Hematopoietic multipotent progenitor cell (in vitro differentiated cells): Measurements from ENCODE around the gene STPG1. TPM values are rescaled to one million over a fixed set of nuclear protein-coding genes. Genes with fewer than 3 reads are reported as not detected.

ENCODE experiments used
- DNase-seq, 3 donors: peaks; one replicate each; pipeline ENCODE4 v3.0.0-alpha.2; 2011 to 2015; ENCODE audit warnings: low read depth in 2 of 3, low spot score in 2 of 3
- total RNA-seq: library from RNA; depleted of rRNA; stranded (reverse); fragments of >200 nt; gene quantifications from one replicate; pipeline ENCODE4 v1.2.3, GENCODE V29; 2012

STPG1 gene
- total RNA-seq, 1 donor = 3.5 TPM

DNA sequence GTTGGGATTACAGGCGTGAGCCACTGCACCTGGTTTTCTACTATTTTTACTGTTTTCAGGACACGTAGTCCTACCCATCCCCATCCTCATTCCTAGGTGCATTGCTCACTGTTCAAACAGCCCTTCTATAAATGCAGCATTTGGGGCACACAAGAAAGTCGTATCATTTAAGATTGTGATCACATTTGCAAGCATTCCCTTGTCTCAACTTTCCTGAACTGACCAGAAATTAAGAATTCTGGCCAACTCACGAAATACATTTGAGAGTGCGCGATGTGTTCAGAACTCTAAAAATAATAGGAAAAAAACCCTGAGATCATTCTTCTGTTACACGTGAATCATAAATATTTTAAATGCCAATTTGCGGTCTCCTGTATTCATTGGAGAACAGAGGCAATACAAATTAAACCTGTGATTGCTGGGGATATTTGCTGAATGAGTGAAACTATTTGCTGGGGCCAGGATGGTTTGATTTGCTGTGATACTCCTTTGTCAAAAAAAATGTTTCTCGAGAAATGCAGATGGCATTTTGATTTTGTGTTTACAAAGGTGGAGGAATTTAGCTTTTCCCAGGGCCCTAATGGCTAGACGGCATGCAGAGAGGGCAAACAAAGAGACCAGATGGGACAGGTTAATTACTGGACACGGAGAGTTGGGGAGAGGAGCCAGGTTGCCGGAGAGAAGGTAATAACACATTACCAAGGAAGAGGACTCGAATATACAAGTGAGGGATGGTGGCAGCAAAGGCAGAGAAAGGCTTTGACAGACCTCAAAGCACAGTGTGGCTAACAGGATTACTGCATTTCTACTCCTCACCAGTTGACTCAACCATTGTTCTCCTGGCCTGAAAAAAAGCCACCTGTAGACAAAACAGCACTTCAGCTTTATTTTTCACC lies 38.4 kb downstream of the STPG1 start:
- no peak for DNase-seq

DNA sequence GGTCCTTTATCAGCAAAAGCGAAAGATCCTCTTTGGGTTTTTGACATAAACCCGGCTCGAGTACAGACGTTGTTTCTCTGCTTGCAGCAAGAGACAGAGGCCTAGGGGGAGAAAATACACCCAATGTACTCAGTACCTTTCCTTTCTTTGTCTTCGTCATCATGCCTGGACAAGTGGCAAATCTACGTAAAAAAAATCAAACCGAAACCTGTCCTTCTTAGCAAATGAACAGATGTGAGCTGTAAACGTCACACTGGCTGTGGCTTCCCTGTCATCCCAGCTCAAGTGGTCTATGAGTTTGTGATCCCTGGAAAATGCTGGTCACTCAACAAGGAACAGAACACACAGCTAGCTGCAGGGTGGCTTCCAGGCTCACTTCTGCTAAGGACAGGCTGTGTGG lies 39.9 kb downstream of the STPG1 start:
- no peak for DNase-seq

DNA sequence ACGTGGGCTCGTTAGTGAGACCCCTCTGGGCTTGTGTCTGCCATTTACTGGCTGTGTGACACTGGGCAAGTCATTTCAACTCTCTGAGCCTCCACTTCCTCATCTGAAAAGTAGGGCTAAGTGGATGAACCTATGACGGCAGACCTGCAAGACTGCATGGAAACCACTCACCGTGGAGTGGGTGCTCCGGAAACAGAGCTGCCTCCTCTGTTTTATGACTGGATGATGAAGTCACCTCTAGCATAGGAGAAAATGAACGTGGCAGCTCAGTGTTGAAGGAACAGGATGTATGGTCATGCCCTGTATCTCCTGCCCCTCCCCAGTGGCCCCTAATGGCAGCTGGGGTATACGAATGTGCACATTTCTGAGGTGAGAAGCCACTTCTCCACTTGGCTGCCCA lies 40.5 kb downstream of the STPG1 start:
- DNase-seq = no peak

DNA sequence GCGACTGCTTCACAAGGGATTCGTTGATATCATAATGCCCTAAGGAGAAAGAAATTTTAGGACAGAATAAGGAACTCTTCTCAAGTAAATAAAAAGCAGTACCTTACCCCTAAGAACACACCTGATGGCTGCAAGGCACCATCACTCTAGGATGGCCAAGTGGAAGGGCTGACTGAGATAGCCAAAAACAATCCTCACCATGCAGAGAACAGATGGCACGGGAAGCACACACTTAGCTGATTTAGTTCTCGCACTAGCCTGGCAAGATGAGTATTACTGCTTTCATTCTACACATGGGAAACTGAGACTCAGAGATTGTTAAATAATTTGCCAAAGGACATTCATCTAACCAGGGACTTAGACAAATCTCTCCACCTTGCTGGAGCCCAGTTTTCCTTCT lies 43.8 kb downstream of the STPG1 start:
- DNase-seq = no peak

DNA sequence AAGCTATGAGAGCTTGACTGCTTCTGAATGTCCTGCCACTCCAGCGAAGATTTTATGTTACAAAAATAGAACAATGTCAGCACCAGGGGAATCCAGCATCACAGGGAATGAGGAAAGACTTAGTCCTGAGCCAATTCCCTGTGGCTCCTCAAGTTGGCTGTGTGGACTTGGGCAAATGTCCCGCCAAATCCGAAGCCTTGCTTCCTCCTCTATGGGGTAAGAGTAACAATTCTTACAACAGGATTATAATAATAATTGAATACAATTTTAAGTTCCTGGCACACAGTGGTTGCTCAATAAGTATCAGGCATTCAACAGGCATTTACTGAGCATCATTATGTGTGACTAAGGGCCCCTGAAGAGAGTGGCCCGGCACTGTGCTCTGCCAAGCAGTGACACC lies 44.4 kb downstream of the STPG1 start:
- DNase-seq = no peak

DNA sequence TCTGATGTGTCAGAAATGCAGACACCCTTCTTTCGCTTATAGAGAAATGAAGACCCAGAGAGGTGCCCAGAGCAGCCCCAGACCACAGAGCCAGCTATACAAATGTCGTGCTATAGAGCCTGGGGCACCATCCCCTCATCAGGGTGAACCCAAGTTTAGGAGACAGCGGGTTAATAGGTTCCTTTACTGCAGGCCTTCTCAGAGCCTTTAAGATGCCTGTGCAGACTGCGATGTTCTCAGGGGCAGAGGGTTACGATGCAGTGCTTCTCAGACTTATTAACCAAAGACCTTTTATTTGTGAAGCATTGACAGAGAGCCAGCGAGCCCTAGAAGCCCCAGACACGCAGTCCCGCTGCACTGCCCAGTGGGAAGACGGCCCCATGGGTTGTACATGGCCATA lies 46.9 kb downstream of the STPG1 start:
- DNase-seq = no peak

DNA sequence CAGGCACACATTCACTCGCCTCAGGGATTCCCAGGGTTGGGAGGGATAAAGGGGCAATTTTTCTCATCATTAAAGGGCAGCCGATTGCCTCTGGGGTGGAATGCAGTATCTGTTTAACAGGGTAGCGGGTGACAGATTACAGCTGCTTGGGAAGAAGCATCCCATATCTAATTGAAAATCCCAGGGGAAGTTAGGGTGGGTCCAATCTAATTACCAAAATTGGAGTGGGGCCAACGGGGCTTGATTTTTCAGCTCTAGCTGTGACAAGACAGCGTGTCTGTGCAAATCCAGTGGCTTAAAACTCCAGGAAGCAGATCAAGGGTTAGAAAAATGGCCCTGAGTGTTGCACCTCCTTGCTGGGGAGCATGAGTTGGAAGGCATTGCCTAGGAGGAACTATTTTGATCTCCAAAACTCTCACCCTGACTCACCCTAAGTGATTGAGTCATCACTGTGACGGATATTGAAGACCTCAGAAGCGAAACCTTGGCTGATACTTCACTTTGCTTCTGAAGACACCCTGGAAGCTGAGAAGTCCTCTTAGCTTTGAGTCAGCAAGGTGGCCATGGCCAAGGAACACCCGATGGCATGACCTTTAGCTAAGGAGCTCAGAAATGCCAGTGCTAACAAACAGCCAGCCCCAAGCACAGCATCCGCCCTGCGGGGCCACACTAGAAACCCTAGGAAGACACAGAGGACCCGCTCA lies 48.5 kb downstream of the STPG1 start:
- DNase-seq = no peak

DNA sequence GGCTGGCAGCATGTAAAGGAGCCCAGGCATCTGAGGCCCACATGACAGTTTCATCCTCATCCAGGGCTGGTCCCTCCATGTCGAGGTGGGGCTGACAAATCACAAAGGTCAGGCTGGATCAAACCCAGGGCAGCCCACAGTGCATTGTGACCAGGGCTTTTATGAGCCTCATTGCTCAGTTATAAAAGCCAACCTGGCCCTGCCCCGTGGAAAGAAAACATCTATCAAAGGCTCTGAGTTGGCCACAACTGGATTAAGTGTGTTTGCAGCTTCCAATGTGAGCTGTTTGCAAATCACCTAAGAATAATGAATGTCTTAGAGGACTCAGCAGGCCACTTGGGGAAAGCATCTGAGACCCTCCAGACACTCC lies 49.0 kb downstream of the STPG1 start:
- no peak for DNase-seq

DNA sequence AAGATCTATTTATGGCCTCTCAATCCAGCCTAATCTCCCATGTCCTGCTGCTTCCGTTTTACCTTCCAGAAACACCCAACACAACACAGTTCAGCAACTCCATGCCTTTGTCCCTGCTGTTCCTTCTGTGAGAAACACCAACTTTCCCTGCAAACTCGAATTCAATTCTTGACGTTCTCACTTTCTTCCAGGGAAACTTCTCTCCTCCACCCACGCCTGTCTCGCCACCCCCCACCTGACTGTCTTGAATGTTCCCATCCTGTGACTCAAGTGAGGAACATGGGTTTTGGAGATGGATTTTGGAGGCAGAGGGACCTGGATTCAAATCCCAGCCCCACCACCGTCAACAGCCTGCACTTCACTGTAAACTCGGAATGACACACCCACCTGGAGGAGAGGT lies 49.6 kb downstream of the STPG1 start:
- no peak for DNase-seq

DNA sequence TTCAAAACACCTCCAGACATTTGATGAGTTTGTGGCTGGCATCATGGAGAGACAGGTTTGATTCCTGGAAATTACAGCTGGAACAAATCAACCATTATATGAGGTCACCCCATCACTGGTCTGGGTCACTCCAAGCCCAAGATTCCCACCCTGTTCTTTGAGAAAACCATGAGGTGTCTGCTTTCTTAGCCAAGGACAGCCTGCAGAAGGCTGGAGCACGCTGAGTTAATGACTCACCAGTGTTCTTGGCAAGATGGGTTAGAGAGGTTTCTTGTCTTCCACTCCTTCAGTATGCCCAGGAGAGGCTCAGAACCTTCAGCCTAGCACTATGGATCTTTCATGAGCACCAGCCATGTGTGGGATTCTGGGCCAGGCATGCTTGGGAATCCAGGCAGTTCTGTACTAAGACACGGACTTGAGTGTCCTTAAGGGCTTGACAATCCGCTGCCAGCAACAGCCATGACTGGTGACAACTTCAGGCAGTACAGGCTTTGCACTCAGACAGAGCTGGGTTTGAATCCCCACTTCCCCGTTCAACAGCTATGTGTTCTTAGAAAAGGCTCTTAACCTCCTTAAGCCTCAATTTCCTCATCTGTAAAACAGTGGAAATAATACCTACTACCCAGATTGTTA lies 50.5 kb downstream of the STPG1 start:
- no peak for DNase-seq

DNA sequence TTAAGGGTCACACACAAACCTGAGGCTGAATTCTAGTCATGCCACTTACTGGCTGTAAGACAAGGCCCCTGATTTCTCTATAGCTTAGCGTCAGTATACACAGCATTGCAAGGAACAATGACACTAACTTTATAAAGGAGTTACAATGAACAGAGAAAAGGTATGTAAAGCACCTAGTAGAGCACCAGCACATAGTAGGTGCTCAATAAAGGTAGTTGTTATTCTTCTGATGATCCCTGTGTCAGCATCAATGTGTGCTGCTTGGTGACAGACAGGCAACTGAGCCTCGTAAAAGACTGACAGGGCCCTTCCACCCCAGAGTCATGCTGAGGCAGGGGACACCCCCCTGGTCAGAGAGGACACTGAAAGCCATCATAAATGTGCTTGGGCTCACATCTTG lies 51.2 kb downstream of the STPG1 start:
- no peak for DNase-seq

DNA sequence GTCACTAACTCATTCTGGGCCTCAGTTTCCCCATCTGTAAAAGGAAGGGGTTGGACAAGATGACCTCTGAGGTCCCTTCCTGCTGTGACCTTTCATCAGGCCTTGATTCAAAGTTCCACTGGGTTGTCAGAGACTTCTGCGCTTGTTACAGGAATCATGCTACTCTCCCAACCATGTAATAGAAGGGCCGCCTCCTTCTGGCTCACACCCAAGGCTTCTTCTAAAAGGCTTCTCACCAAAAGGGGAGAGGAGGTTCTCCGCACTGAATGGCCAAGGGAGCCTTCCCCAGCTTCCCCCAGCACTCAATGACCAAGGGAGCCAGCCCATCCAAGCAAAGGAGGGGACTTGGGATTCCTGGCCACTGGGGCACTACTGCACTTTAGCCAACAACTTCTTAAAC lies 51.8 kb downstream of the STPG1 start:
- no peak for DNase-seq

DNA sequence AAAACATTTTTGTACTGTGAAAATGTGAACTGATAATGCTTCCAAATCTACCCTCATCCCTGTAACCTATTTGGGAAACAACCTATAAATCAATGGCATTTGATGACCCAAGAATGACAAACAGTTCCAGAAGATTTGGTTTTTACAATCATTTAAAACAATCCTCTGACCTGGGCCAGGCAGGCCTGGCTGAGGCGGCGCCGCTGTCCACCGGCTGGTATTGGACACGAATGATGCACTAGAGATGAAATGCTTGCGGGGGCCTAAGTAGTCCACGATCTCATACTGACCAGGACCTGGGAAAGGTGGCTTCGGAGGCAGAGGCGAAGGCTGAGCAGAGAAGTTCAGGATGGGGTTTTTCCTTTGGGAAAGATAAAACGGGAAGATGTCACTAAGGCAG lies 52.9 kb downstream of the STPG1 start:
- DNase-seq = no peak

DNA sequence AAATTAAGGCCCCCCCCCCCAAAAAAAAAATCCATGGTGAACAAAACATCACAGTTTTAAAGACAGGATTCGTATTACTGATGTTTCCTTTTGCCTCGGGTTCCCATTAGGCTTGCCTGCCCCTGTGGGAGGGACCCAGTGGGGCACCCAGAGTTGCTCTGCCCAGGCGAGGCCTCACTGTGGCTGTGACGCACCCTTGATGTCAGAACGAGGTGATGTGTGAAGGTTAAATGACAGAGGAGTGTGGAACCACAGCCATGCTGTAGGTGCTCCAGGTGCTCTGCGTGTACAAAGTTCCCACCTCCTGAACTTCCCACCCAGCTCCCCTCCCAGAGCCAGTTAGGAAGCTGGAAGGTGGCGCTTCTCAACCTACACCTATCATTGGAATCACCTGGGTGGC lies 56.5 kb downstream of the STPG1 start:
- DNase-seq = no peak

DNA sequence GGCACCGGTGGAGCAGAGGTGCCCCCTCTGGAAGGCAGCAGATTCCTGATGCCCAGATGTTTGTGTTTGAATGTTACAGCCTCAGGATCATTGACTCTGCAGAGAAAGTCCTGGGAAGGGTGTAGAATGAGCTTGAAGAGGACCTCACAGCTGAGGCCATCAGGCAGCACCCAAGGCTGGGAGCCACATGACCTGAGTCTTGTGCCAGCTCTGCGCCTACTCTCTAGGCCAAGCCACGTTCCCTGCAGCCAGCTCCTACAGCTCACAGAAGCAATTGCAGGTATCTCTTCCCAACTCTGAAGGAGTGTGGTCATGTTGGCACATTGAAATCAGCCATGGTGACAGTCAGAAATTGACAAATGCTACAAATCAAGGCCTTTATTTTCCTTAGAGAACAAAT lies 58.1 kb downstream of the STPG1 start:
- no peak for DNase-seq

DNA sequence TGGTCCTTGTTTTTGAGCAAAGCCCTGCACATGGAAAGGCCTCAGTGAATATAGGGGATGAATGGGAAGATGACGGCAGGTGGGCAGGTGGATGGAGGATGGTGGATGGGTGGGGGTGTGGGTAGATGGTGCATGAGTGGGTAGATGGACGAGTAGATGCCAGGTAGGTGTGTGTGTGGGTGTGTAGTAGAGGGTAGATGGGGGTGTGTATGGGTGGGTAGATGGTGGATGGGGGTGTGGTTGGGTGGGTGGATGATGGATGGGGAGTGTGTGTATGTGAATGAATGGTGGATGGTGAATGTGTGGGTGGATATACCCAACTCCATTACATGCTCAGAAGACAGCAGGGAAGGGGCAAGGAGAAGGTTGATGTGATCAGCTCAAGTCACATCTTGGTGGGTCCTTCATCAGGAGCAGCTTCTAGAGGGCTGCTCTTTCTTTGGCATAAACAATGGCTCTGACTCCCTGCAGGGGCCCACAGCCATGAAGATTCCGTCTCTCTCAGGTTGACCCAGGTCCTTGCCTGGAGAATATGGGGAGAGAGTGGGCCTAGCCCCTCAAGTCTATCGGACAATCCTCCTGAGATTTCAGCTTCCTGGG lies 60.2 kb downstream of the STPG1 start:
- DNase-seq = no peak

DNA sequence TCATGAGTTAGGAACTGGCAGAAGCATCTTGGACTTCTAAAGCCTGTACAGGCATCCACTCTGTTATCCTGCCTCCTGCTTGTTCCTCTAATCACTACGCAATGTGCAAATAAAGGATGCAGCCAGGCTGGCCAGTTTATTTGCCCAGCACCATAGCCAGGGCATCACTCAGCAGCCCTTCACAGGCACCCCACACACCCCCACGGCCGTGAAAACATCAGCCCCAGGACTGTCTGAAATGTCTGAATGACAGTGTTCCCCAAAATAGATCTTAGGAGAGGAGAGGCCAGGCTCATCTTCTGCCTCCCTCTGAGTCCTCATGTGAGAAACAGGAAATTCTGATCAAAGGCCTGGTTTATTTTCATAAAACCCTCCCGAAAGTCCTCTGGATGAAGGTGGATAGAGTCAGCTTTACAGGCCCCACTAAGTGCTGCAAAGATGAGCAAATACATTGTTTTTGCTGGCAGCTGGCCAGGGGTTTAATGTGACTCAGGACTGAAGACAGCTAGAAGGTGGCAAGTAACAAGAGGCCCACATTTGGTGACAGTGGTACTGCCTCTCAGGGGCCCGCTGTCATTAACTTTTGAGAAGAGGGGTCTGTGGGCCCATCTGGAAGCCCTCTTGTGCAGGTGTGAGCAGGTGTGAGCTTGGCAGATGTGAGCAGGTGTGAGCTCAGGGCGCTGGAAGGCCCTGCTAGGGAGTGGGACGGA lies 61.5 kb downstream of the STPG1 start:
- DNase-seq = no peak

DNA sequence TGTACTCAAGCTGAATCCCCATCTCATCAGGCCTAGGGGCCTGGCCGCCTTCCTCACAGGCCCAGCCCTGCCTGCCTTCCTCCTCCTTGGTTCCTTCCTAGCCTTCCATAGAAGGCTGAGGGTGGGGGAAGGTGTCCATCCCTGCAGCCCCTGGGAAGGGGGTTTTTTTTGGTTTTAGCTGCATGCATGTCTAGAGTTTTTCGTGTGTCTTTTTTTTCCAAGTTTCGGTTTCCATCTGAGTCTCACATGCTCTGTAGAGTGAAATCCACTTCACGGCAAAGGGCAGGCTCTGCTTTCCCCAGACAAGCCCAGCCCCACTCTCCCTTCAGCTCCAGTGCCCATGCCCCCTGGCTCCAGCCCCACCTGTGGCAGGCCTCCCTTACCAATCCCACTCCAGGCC lies 62.3 kb downstream of the STPG1 start:
- DNase-seq = no peak

DNA sequence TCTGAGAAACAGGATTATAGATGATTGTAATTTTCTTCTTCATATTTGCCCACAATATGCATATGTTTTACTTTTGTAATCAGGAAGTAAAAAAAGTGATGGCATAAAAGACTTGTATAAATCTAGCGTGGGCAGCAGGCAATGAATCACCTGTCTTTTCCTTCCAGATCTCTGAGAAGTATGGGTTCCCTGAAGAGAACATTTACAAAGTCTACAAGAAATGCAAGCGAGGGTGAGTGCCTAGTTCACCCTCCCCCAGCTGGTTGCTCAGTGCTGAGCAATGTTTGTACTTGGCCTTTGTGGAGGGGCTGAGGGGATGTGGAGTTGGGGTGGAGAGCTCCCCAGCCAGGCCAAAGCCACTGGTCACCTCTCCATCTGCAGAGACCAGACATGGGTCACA lies 63.7 kb downstream of the STPG1 start:
- no peak for DNase-seq

DNA sequence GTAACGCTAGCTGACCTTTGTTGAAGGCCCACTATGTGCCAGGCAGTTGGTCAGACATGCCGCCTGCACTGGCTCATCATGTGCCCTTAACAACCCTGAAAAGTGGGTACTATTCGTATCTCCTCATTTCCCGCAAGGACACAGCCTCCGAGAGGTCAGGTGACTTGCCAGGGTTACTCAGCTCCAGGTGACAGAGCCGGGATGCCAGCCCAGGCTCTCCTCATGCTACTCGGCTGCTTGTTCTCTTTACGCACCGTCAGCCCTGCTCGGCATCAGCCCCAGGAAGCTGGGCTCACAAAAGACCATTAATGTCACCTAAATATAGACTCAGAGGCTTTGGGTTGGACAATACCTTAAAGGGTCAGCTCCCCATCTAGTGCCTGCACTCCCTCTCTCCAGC lies 65.4 kb downstream of the STPG1 start:
- DNase-seq = no peak
